CD4-positive, alpha-beta T cell (primary cell): Measurements from ENCODE around the gene RB1. TPM values are rescaled to one million over a fixed set of nuclear protein-coding genes. Genes with fewer than 3 reads are reported as not detected.

ENCODE experiments used
- ATAC-seq: fragments of 200-7000 bp; cut with Tn5 transposase; one replicate; pipeline ENCODE4 v1.10.0; 2022; ENCODE audit warnings: mild to moderate bottlenecking; ENCODE audit not compliant: poor library complexity
- CTCF ChIA-PET: fragments of 350-600 bp; sonication (Branson Sonifier 250); formaldehyde crosslinking; loops from one replicate; lab custom pipeline; 2021; ENCODE audit warnings: antibody characterized with exemption, inconsistent platforms; lab: Charles Lee
- POLR2A ChIA-PET: fragments of 350-600 bp; sonication (Branson Sonifier 250); formaldehyde crosslinking; loops from one replicate; lab custom pipeline; 2021; ENCODE audit warnings: antibody characterized with exemption, inconsistent platforms; lab: Charles Lee
- DNase-seq, 14 experiments: peaks; one replicate each; pipeline ENCODE4 v3.0.0-alpha.2; 2013 to 2020; ENCODE audit warnings: mixed read lengths in 2 of 14
- H3K27ac ChIP-seq, 2 donors: one replicate each; pipeline versions ENCODE4 v1.5.1 to v1.7.0; 2013; ENCODE audit warnings: low read length in 2 of 2, low read depth in 1 of 2, mild to moderate bottlenecking in 1 of 2
- H3K27me3 ChIP-seq, 2 experiments: 1 replicate in 1 of 2; 2 replicates in 1 of 2; pipeline versions ENCODE4 v1.6.1 to v1.7.0; 2013; ENCODE audit warnings: low read length in 2 of 2, control low read depth in 1 of 2, mild to moderate bottlenecking in 1 of 2, moderate library complexity in 1 of 2; ENCODE audit not compliant: insufficient read depth in 2 of 2, control insufficient read depth in 1 of 2
- H3K36me3 ChIP-seq: one replicate; pipeline ENCODE4 v1.6.1; 2013; ENCODE audit warnings: low read length, control low read depth; ENCODE audit not compliant: insufficient read depth
- H3K4me1 ChIP-seq: one replicate; pipeline ENCODE4 v1.6.1; 2013; ENCODE audit warnings: low read length, control low read depth; ENCODE audit not compliant: insufficient read depth
- H3K4me3 ChIP-seq: one replicate; pipeline ENCODE4 v1.5.1; 2013; ENCODE audit warnings: mild to moderate bottlenecking, low read length, moderate library complexity
- H3K9me3 ChIP-seq, 2 experiments: 1 replicate in 1 of 2; 2 replicates in 1 of 2; pipeline versions ENCODE4 v1.6.1 to v1.7.0; 2013; ENCODE audit warnings: low read length in 2 of 2, mild to moderate bottlenecking in 2 of 2, control low read depth in 1 of 2, moderate library complexity in 1 of 2; ENCODE audit not compliant: control insufficient read depth in 1 of 2, insufficient read depth in 1 of 2
- H3K27ac Mint-ChIP-seq: one replicate; pipeline ENCODE4 v1.8.0; 2020; ENCODE audit warnings: mixed read lengths
- H3K27me3 Mint-ChIP-seq: one replicate; pipeline ENCODE4 v1.8.0; 2021; ENCODE audit warnings: mixed read lengths
- H3K36me3 Mint-ChIP-seq: one replicate; pipeline ENCODE4 v1.8.0; 2021; ENCODE audit warnings: low read depth, mixed read lengths
- H3K4me1 Mint-ChIP-seq: one replicate; pipeline ENCODE4 v1.8.0; 2021; ENCODE audit warnings: low read depth, mixed read lengths
- H3K4me3 Mint-ChIP-seq: one replicate; pipeline ENCODE4 v1.8.0; 2020; ENCODE audit warnings: mild to moderate bottlenecking, mixed read lengths
- H3K9me3 Mint-ChIP-seq: one replicate; pipeline ENCODE4 v1.8.0; 2020; ENCODE audit warnings: mixed read lengths
- CTCF ChIP-seq: fragments of 200-600 bp; IDR thresholded peaks from one replicate; pipeline ENCODE4 v1.8.0; 2022; ENCODE audit warnings: antibody characterized with exemption, mild to moderate bottlenecking
- intact Hi-C, 2 experiments: fragments of 100-400 bp; cut with DNase I in 1 of 2; cut with micrococcal nuclease in 1 of 2; formaldehyde crosslinking; loops; one replicate each; pipeline versions ENCODE4 v1.15.1 to v1.9.0; 2023 to 2025; cut with DNase I, micrococcal nuclease
- total RNA-seq, 174 experiments: library from RNA in 2 of 174; stranded (reverse) in 2 of 174; gene quantifications; one replicate each; pipeline ENCODE4 v1.2.3 and lab custom pipeline; 2021 to 2026

The RB1 gene
- total RNA-seq, 2 experiments from 2014 or later = 14.9 to 18.4 TPM

DNA sequence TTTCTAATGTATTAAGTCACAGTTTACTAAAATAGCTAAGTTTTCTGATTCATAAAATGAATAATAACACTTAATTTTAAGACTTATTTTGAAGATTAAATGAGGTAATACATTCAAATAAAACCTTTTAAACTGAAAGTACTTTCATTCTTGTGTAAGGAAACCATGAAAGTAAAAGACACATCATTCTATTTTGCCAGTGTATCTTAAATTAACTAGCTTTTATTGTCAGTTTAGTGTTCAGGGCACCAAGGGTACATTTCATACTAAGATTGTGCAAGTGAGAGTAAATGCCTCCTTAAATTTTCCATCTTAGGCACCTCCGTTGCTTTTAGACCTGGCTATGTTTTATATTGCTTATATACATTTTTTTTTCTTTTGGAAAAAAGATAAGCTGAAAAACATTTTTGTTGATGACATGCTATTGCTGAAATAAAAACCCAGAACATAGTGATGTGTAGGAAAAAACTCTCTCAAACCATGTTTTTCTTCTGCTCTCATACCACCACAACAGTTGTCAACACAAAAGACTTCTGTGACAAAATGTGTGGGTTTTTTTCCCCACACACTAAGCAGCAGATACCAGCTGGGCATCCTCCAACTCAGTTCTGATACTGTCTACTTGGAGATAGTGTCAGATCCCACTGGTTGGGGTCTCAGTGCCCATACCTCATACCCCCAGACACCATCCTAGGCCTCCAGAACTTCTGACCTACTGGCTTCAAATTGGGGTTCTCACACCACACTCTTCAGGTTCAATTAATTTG, 140.1 kb downstream of the RB1 start:
- ATAC-seq (no peak), DNase-seq (peak in 1 of 14 experiments; percentile 21)
- intact Hi-C loops = no loop called here
- Mint-ChIP-seq H3K9me3 (no peaks in the 10 kb centered on the region), H3K27me3 (no peaks in the 10 kb centered on the region), H3K4me3 (peak overlapping the region; percentile 15), H3K4me1 (peaks cover 26% of the 10 kb centered on the region), H3K36me3 (no peaks in the 10 kb centered on the region), H3K27ac (peak overlapping the region; percentile 61)
- CTCF ChIA-PET = interaction anchor here (1.2 to 2.9 kb wide), 2 partner anchors 52 to 137 kb away, joined by 3 to 9 read pairs; no protein-coding TSS in a partner anchor
- no peaks in the 10 kb centered on the region for H3K27me3 ChIP-seq
- POLR2A ChIA-PET = interaction anchor here (0.9 to 2.1 kb wide), 7 partner anchors 8 to 89 kb away, joined by 3 to 15 read pairs (median 6); partner anchors contain the start of genes LPAR6 and RCBTB2
- no peak overlapping the region for H3K4me3 ChIP-seq
- no peak for TF ChIP-seq CTCF
- peaks cover 8% of the 10 kb centered on the region for H3K4me1 ChIP-seq
- no peaks in the 10 kb centered on the region for H3K36me3 ChIP-seq
- no peak overlapping the region for H3K27ac ChIP-seq
- no peaks in the 10 kb centered on the region for H3K9me3 ChIP-seq

GRCh38 chr13:48446464-48446863, 142.9 kb downstream of the RB1 start:
- H3K4me1 Mint-ChIP-seq = peaks cover 22% of the 10 kb centered on the region
- intact Hi-C loops = loop anchor here in 1 of 2 experiments (5.0 kb wide), 1 partner anchor 34 kb away; the partner anchor contains the start of gene LPAR6
- H3K4me3 Mint-ChIP-seq = no peak overlapping the region
- no peak overlapping the region for H3K4me3 ChIP-seq
- no peak overlapping the region for H3K27ac Mint-ChIP-seq
- ChIA-PET POLR2A (interaction anchor here (0.8 to 1.0 kb wide), 2 partner anchors 46 to 415 kb away, joined by 3 read pairs; no protein-coding TSS in a partner anchor), CTCF (no interaction called here)
- H3K36me3 Mint-ChIP-seq = peaks cover 13% of the 10 kb centered on the region
- ATAC-seq (no peak), DNase-seq (peak in 1 of 14 experiments; percentile 27)
- H3K27me3 ChIP-seq = no peaks in the 10 kb centered on the region
- no peak overlapping the region for H3K27ac ChIP-seq
- TF ChIP-seq CTCF = no peak
- peaks cover 12% of the 10 kb centered on the region for H3K4me1 ChIP-seq
- no peaks in the 10 kb centered on the region for H3K36me3 ChIP-seq
- peaks cover 5% of the 10 kb centered on the region for H3K9me3 Mint-ChIP-seq
- peaks cover 0 to 5% of the 10 kb centered on the region in 2 experiments for H3K9me3 ChIP-seq
- H3K27me3 Mint-ChIP-seq = no peaks in the 10 kb centered on the region

- intact Hi-C loops = loop anchor here in 1 of 2 experiments (5.0 kb wide), 1 partner anchor 36 kb away; the partner anchor contains the start of gene LPAR6
- DNase-seq (no peak), ATAC-seq (no peak)
- ChIA-PET CTCF (interaction anchor here (0.7 kb wide), 1 partner anchor 131 kb away, joined by 6 read pairs; no protein-coding TSS in a partner anchor), POLR2A (interaction anchor here (0.7 to 1.3 kb wide), 3 partner anchors 10 to 57 kb away, joined by 3 read pairs; partner anchors contain the start of gene LPAR6)
- Histone ChIP-seq H3K4me1 (peaks cover 12% of the 10 kb centered on the region), H3K4me3 (no peak overlapping the region), H3K36me3 (peaks cover 3% of the 10 kb centered on the region), H3K27me3 (no peaks in the 10 kb centered on the region), H3K27ac (no peak overlapping the region), H3K9me3 (peaks cover 0 to 5% of the 10 kb centered on the region in 2 experiments)
- no peak for TF ChIP-seq CTCF
- Mint-ChIP-seq H3K4me3 (no peak overlapping the region), H3K27ac (peak overlapping the region; percentile 24), H3K9me3 (peaks cover 9% of the 10 kb centered on the region), H3K4me1 (peaks cover 21% of the 10 kb centered on the region), H3K27me3 (no peaks in the 10 kb centered on the region), H3K36me3 (peaks cover 31% of the 10 kb centered on the region)
These were observed 144.9 kb downstream of the RB1 start for GRCh38 chr13:48448285-48448958.
